IMR-90 (cell line): Measurements from ENCODE around the gene GCK. TPM values are rescaled to one million over a fixed set of nuclear protein-coding genes. Genes with fewer than 3 reads are reported as not detected.

Experiments used
- ATAC-seq: fragments of 200-7000 bp; cut with Tn5 transposase; 2 replicates; pipeline ENCODE4 v1.9.1; 2020; ENCODE audit warnings: low read depth, mild to moderate bottlenecking, moderate library complexity
- BruUV-seq: library from RNA; stranded (reverse); fragments of 400-500 nt; replicated peaks from 2 replicates; lab custom pipeline; 2021; lab: Mats Ljungman, UMichigan
- CTCF ChIA-PET: fragments of 300-600 bp; formaldehyde crosslinking; extraction: SDS; loops from one replicate; lab custom pipeline; 2021; ENCODE audit warnings: antibody characterized with exemption; lab: Yijun Ruan, JAX
- POLR2A ChIA-PET: fragments of 300-600 bp; sonication (Branson Sonifier 250); formaldehyde crosslinking; loops from one replicate; lab custom pipeline; 2022; ENCODE audit warnings: antibody characterized with exemption; ENCODE audit not compliant: unreplicated experiment; lab: Charles Lee
- DNase-seq: peaks from one replicate; pipeline ENCODE4 v3.0.0; 2013
- H2AFZ ChIP-seq: replicated peaks from 2 replicates; pipeline ENCODE3; 2013; ENCODE audit warnings: low read length, mild to moderate bottlenecking; ENCODE audit not compliant: poor library complexity
- H2AK5ac ChIP-seq: 2 replicates; pipeline ENCODE4 v1.6.1; 2013; ENCODE audit warnings: low read depth, low read length, inconsistent platforms
- H2AK9ac ChIP-seq: replicated peaks from 2 replicates; pipeline ENCODE3; 2013; ENCODE audit warnings: mild to moderate bottlenecking, low read depth, low read length, moderate library complexity; ENCODE audit not compliant: poor library complexity
- H2BK120ac ChIP-seq: 2 replicates; pipeline ENCODE4 v1.6.1; 2013; ENCODE audit warnings: low read depth, low read length, inconsistent platforms
- H2BK15ac ChIP-seq: 3 replicates; pipeline ENCODE4 v1.6.1; 2013; ENCODE audit warnings: low read depth, low read length, inconsistent platforms
- H2BK20ac ChIP-seq: 2 replicates; pipeline ENCODE4 v1.6.1; 2013; ENCODE audit warnings: low read depth, mild to moderate bottlenecking, inconsistent platforms, low read length, moderate library complexity
- H2BK5ac ChIP-seq: 2 replicates; pipeline ENCODE4 v1.6.1; 2013; ENCODE audit warnings: mild to moderate bottlenecking, low read depth, low read length, inconsistent platforms; ENCODE audit not compliant: poor library complexity, severe bottlenecking
- H3K14ac ChIP-seq: replicated peaks from 2 replicates; pipeline ENCODE4 v1.6.1; 2013; ENCODE audit warnings: low read depth, low read length, inconsistent platforms
- H3K18ac ChIP-seq: 2 replicates; pipeline ENCODE4 v1.6.1; 2013; ENCODE audit warnings: low read depth, low read length, control low read depth
- H3K23ac ChIP-seq: 2 replicates; pipeline ENCODE4 v1.6.1; 2013; ENCODE audit warnings: low read depth, low read length, inconsistent platforms
- H3K27ac ChIP-seq: 2 replicates; pipeline ENCODE4 v1.5.1; 2013; ENCODE audit warnings: mild to moderate bottlenecking, control low read depth, low read length; ENCODE audit not compliant: insufficient read depth
- H3K27me3 ChIP-seq: 2 replicates; pipeline ENCODE4 v1.6.1; 2013; ENCODE audit warnings: low read length; ENCODE audit not compliant: control insufficient read depth, insufficient read depth
- H3K36me3 ChIP-seq: 2 replicates; pipeline ENCODE4 v1.6.1; 2013; ENCODE audit warnings: low read length, mixed read lengths; ENCODE audit not compliant: control insufficient read depth, insufficient read depth
- H3K4ac ChIP-seq: 2 replicates; pipeline ENCODE4 v1.6.1; 2013; ENCODE audit warnings: low read depth, low read length, inconsistent platforms
- H3K4me1 ChIP-seq: 2 replicates; pipeline ENCODE4 v1.6.1; 2013; ENCODE audit warnings: low read length, mixed read lengths; ENCODE audit not compliant: control insufficient read depth, insufficient read depth
- H3K4me2 ChIP-seq: 2 replicates; pipeline ENCODE4 v1.6.1; 2013; ENCODE audit warnings: low read depth, mild to moderate bottlenecking, control low read depth, low read length, moderate library complexity
- H3K4me3 ChIP-seq: 2 replicates; pipeline ENCODE4 v1.5.1; 2013; ENCODE audit warnings: low read depth, mild to moderate bottlenecking, control low read depth, low read length, moderate library complexity; ENCODE audit not compliant: insufficient read depth
- H3K56ac ChIP-seq: 2 replicates; pipeline ENCODE4 v1.6.1; 2013; ENCODE audit warnings: low read length, inconsistent platforms; ENCODE audit not compliant: insufficient read depth; ENCODE audit errors: extremely low read depth
- H3K79me1 ChIP-seq, 2 experiments: 2 replicates each; pipeline ENCODE4 v1.6.1; 2013; ENCODE audit warnings: low read length in 2 of 2, inconsistent platforms in 1 of 2, low read depth in 1 of 2
- H3K9ac ChIP-seq: 2 replicates; pipeline ENCODE4 v1.6.1; 2013; ENCODE audit warnings: low read depth, low read length, control low read depth
- H3K9me1 ChIP-seq: 2 replicates; pipeline ENCODE4 v1.6.1; 2013; ENCODE audit warnings: low read length, inconsistent platforms; ENCODE audit not compliant: insufficient read depth
- H3K9me3 ChIP-seq: 2 replicates; pipeline ENCODE4 v1.6.1; 2013; ENCODE audit warnings: low read length; ENCODE audit not compliant: control insufficient read depth, insufficient read depth
- H4K20me1 ChIP-seq: 2 replicates; pipeline ENCODE4 v1.6.1; 2013; ENCODE audit warnings: low read length, inconsistent platforms; ENCODE audit not compliant: insufficient read depth
- H4K5ac ChIP-seq: 2 replicates; pipeline ENCODE4 v1.6.1; 2013; ENCODE audit warnings: mild to moderate bottlenecking, low read depth, low read length, control low read depth
- H4K8ac ChIP-seq, 2 experiments: 2 replicates each; pipeline ENCODE4 v1.6.1; 2013; ENCODE audit warnings: low read depth in 2 of 2, low read length in 2 of 2, control low read depth in 1 of 2, inconsistent platforms in 1 of 2
- H4K91ac ChIP-seq: 2 replicates; pipeline ENCODE4 v1.6.1; 2013; ENCODE audit warnings: low read depth, low read length, inconsistent platforms; ENCODE audit not compliant: insufficient read depth
- BHLHE40 ChIP-seq: fragments of 150-350 bp; IDR thresholded peaks from 2 replicates; pipeline ENCODE4 v1.6.1; 2016; ENCODE audit warnings: mild to moderate bottlenecking, low read depth, low read length
- CHD1 ChIP-seq: IDR thresholded peaks from 2 replicates; pipeline ENCODE4 v1.6.1; 2012; ENCODE audit warnings: low read depth, low read length, improper control_type of control experiment
- FOS ChIP-seq: fragments of 150-350 bp; IDR thresholded peaks from 2 replicates; pipeline ENCODE4 v1.6.1; 2016; ENCODE audit warnings: low read depth, low read length
- MAFK ChIP-seq: IDR thresholded peaks from 2 replicates; pipeline ENCODE4 v1.6.1; 2012; ENCODE audit warnings: low read depth, low read length, improper control_type of control experiment
- NFE2L2 ChIP-seq: fragments of 150-350 bp; IDR thresholded peaks from 2 replicates; pipeline ENCODE4 v1.6.1; 2016; ENCODE audit warnings: low read depth, mild to moderate bottlenecking, low read length
- POLR2A ChIP-seq: IDR thresholded peaks from 2 replicates; pipeline ENCODE4 v1.6.1; 2012; ENCODE audit warnings: mild to moderate bottlenecking, low read depth, low read length
- RFX5 ChIP-seq: IDR thresholded peaks from 2 replicates; pipeline ENCODE4 v1.8.0; 2012; ENCODE audit warnings: low read depth, mild to moderate bottlenecking, low read length, moderate library complexity
- SMC3 ChIP-seq: fragments of 150-350 bp; IDR thresholded peaks from 2 replicates; pipeline ENCODE4 v1.6.1; 2016; ENCODE audit warnings: low read depth, mild to moderate bottlenecking, antibody characterized with exemption, low read length, moderate library complexity
- WGBS, 2 experiments: methylation state at CpG; one replicate each; pipeline versions ENCODE4 v1.1.5 to v1.1.7; 2013; ENCODE audit warnings: missing lambda C conversion rate in 2 of 2; ENCODE audit not compliant: insufficient read length in 1 of 2; ENCODE audit errors: extremely low coverage in 2 of 2; 5-methylcytosine and 5-hydroxymethylcytosine counted together
- dilution Hi-C: fragments of 300-500 bp; cut with HindIII; formaldehyde crosslinking; loops from one replicate; pipeline ENCODE4 v1.14.3; 2018; ENCODE audit warnings: low sequenced_read_pairs; ENCODE audit not compliant: unreplicated experiment
- in situ Hi-C: fragments of 300-500 bp; cut with MboI; formaldehyde crosslinking; loops from 3 replicates; pipeline ENCODE4 v1.14.3; 2019; ENCODE audit warnings: low sequenced_read_pairs, inconsistent platforms, mixed read lengths
- intact Hi-C: fragments of 100-400 bp; cut with micrococcal nuclease; formaldehyde crosslinking; loops from 2 replicates; pipeline ENCODE4 v1.10.0; 2022
- polyA plus RNA-seq, 3 experiments: library from polyadenylated mRNA; depleted of rRNA; stranded (reverse); fragments of >200 nt; gene quantifications; 2 replicates each; pipeline ENCODE4 v1.2.3, GENCODE V29; 2012; ENCODE audit warnings: low replicate concordance in 1 of 3
- total RNA-seq: library from RNA; depleted of rRNA; stranded (reverse); fragments of >200 nt; gene quantifications from 2 replicates; pipeline ENCODE4 v1.2.3, GENCODE V29; 2012
- TF ChIP-seq, protein P1 (sequence below): conservative IDR thresholded peaks from 2 replicates; pipeline ENCODE4 v1.5.1; 2012; ENCODE audit warnings: mild to moderate bottlenecking, low read depth, low read length, improper control_type of control experiment

Gene GCK
- total and polyA plus RNA-seq, 2 of the 4 experiments (the other 2 are of a cell fraction), result 0.14 to 0.18 TPM

DNA sequence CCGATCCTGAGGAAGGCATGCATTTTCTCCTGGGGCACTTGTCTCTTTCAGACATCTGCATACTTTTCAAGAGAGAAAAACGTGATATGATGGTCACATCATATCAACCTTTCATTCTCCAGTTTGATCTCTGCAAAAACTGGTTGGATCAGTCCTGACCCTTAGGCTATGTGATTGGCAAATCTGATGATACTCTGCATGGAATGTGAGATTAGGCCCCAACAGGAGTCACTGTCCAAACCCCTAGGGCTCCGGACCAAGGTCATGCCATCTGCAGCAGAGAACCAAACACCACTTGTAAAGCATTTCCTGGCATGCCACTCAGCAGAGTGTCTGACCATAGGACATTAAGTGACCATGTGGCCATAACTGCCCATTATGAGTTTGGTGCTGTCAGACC lies 8.6 kb downstream of the GCK start:
- peaks cover 35% of the 10 kb centered on the region for H3K27me3 ChIP-seq
- in situ Hi-C loops (no loop called here), dilution Hi-C loops (no loop called here), intact Hi-C loops (no loop called here)
- no peak overlapping the region for H4K91ac ChIP-seq
- H4K20me1 ChIP-seq, result no peaks in the 10 kb centered on the region
- CTCF ChIA-PET, result interaction anchor here (1.2 kb wide), 1 partner anchor 17 kb away, joined by 3 read pairs; no protein-coding TSS in a partner anchor
- H2BK120ac ChIP-seq, result no peak overlapping the region
- 100% methylated on average over 1 of the region's 3 CpGs; no CpG with 5 or more reads in 1 of the 2 experiments for WGBS, 2 experiments
- H3K4me3 ChIP-seq, result no peak overlapping the region
- no peak overlapping the region for H2AFZ ChIP-seq
- H3K18ac ChIP-seq, result no peak overlapping the region
- no peak overlapping the region for H3K23ac ChIP-seq
- no peak overlapping the region for H3K56ac ChIP-seq
- H3K4me2 ChIP-seq, result no peak overlapping the region
- H3K27ac ChIP-seq, result no peak overlapping the region
- H3K14ac ChIP-seq, result no peak overlapping the region
- no peaks in the 10 kb centered on the region for H3K9me1 ChIP-seq
- H3K79me1 ChIP-seq, result no peaks in the 10 kb centered on the region; a peak in 1 of 4 replicates
- peaks cover 18% of the 10 kb centered on the region for H3K9me3 ChIP-seq
- H4K8ac ChIP-seq, result no peak overlapping the region
- no peaks in the 10 kb centered on the region for H3K36me3 ChIP-seq
- peaks cover 7% of the 10 kb centered on the region for H3K4me1 ChIP-seq
- no peak overlapping the region for H2BK20ac ChIP-seq
- H2BK15ac ChIP-seq, result no peak overlapping the region
- no peak overlapping the region for H2AK5ac ChIP-seq
- no peak overlapping the region for H4K5ac ChIP-seq
- ATAC-seq (no peak), DNase-seq (no peak)
- POLR2A ChIA-PET, result no interaction called here
- BruUV-seq, result no TSS peak
- no peak overlapping the region for H3K9ac ChIP-seq
- H2BK5ac ChIP-seq, result no peak overlapping the region
- TF ChIP-seq FOS (no peak), SMC3 (no peak), CHD1 (no peak), MAFK (no peak), RFX5 (no peak), POLR2A (no peak), NFE2L2 (no peak), BHLHE40 (no peak)
- TF ChIP-seq, protein P1, sequence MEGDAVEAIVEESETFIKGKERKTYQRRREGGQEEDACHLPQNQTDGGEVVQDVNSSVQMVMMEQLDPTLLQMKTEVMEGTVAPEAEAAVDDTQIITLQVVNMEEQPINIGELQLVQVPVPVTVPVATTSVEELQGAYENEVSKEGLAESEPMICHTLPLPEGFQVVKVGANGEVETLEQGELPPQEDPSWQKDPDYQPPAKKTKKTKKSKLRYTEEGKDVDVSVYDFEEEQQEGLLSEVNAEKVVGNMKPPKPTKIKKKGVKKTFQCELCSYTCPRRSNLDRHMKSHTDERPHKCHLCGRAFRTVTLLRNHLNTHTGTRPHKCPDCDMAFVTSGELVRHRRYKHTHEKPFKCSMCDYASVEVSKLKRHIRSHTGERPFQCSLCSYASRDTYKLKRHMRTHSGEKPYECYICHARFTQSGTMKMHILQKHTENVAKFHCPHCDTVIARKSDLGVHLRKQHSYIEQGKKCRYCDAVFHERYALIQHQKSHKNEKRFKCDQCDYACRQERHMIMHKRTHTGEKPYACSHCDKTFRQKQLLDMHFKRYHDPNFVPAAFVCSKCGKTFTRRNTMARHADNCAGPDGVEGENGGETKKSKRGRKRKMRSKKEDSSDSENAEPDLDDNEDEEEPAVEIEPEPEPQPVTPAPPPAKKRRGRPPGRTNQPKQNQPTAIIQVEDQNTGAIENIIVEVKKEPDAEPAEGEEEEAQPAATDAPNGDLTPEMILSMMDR, result no peak
- H2AK9ac ChIP-seq, result no peak overlapping the region
- H3K4ac ChIP-seq, result no peak overlapping the region
